BE2C (cell line): Measurements from ENCODE around the gene TBCCD1.

ENCODE experiments used
- DNase-seq: peaks from one replicate; pipeline ENCODE4 v3.0.0-alpha.2; 2020
- H3K27me3 ChIP-seq: fragments of 250-450 bp; sonication (Bioruptor Pico); 2 replicates; pipeline ENCODE4 v1.5.1; 2020; ENCODE audit warnings: mild to moderate bottlenecking
- H3K36me3 ChIP-seq: fragments of 250-450 bp; sonication (Bioruptor Pico); 2 replicates; pipeline ENCODE4 v1.5.1; 2020; ENCODE audit warnings: mild to moderate bottlenecking
- H3K4me1 ChIP-seq: fragments of 250-450 bp; sonication (Bioruptor Pico); 2 replicates; pipeline ENCODE4 v1.5.1; 2020
- H3K4me3 ChIP-seq: 2 replicates; pipeline ENCODE4 v1.5.1; 2011; ENCODE audit warnings: low read depth, low read length
- H3K9me3 ChIP-seq: fragments of 250-450 bp; sonication (Bioruptor Pico); 2 replicates; pipeline ENCODE4 v1.5.1; 2020
- TF ChIP-seq, protein P1 (sequence below): IDR thresholded peaks from 2 replicates; pipeline ENCODE4 v1.5.1; 2012; ENCODE audit warnings: mild to moderate bottlenecking, low read depth, low read length

The TBCCD1 gene

DNA sequence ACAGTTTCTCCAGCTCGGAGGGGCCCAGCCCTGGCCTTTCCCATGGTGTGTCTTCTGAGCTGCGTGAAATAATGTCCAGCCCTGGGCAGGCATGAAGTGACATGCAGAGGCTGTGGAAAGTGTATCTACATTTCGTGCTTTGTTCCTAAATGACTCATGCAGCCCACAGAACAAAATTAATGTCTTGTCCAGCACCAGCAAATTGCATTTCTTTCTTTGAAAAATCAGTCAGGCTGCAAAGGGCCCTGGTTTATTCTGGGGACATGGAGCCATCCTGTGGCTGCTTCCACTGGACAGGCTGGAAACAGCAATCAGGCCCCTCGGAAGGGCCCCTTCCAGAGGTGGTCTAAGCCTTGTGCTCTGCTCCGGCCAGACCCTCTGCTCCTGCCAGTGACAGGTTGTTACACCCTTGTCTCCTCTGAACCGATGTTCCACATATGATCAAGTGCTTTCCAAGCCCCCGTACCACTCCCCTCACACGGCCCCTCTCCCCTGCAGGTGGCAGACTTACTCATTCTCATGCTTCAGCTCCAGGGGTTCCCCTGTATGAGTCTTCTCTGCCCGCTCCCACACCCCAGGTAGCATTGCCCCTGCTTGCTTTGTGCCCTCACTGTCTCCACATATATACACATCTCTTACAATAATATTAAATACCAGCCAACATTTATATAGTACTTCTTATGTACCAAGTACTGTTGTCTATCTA, 56.6 kb downstream of the TBCCD1 start:
- no peak overlapping the region for H3K4me3 ChIP-seq
- H3K36me3 ChIP-seq: no peaks in the 10 kb centered on the region
- DNase-seq: no peak
- TF ChIP-seq, protein P1, sequence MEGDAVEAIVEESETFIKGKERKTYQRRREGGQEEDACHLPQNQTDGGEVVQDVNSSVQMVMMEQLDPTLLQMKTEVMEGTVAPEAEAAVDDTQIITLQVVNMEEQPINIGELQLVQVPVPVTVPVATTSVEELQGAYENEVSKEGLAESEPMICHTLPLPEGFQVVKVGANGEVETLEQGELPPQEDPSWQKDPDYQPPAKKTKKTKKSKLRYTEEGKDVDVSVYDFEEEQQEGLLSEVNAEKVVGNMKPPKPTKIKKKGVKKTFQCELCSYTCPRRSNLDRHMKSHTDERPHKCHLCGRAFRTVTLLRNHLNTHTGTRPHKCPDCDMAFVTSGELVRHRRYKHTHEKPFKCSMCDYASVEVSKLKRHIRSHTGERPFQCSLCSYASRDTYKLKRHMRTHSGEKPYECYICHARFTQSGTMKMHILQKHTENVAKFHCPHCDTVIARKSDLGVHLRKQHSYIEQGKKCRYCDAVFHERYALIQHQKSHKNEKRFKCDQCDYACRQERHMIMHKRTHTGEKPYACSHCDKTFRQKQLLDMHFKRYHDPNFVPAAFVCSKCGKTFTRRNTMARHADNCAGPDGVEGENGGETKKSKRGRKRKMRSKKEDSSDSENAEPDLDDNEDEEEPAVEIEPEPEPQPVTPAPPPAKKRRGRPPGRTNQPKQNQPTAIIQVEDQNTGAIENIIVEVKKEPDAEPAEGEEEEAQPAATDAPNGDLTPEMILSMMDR: peak; percentile 26
- no peaks in the 10 kb centered on the region for H3K9me3 ChIP-seq
- H3K4me1 ChIP-seq: peaks cover 37% of the 10 kb centered on the region
- no peaks in the 10 kb centered on the region for H3K27me3 ChIP-seq

DNA sequence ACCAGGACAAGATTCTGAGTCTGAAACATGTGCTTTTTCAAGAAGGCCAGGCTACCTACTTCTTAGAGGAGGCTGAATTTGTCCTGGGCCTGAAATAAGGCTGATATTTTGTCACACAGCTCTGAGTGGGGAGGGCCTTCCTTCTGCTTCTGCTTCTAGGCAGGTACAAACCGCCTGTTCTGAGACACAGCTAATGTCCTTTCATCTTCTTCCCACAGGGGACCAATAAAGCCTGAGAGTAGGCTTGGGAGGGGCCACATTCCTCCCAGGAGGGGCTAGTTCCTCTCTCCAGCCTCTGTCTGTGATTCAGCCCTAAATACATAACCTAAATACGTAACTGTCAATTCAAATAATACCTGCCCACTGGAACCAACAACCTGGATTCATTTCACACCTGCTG, 57.7 kb downstream of the TBCCD1 start:
- Histone ChIP-seq H3K36me3 (no peaks in the 10 kb centered on the region), H3K4me3 (no peak overlapping the region), H3K27me3 (no peaks in the 10 kb centered on the region), H3K4me1 (peaks cover 37% of the 10 kb centered on the region), H3K9me3 (no peaks in the 10 kb centered on the region)
- DNase-seq: no peak
- TF ChIP-seq, protein P1: no peak

DNA sequence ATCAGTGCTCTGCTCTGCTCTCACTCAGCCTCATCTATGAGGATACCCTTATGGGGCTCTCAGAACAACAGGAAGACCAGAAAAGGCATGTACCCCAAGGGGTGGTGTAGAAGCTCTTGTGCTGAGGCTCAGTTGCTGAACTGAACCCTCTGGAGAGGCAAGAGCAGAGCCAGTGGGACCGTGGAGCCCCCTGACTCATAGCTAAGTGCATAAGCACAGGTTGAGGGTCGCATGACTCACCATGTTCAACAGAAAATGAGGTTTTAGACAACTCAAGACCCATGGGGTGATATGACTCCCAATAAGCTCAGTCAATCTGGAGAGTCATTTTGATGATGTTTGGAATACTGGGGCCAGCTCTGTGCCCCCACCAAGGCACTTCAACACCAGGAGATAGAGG, 60.3 kb downstream of the TBCCD1 start:
- no peak for DNase-seq
- Histone ChIP-seq H3K36me3 (no peaks in the 10 kb centered on the region), H3K9me3 (no peaks in the 10 kb centered on the region), H3K4me1 (peaks cover 13% of the 10 kb centered on the region), H3K27me3 (no peaks in the 10 kb centered on the region), H3K4me3 (no peak overlapping the region)
- TF ChIP-seq, protein P1: no peak

DNA sequence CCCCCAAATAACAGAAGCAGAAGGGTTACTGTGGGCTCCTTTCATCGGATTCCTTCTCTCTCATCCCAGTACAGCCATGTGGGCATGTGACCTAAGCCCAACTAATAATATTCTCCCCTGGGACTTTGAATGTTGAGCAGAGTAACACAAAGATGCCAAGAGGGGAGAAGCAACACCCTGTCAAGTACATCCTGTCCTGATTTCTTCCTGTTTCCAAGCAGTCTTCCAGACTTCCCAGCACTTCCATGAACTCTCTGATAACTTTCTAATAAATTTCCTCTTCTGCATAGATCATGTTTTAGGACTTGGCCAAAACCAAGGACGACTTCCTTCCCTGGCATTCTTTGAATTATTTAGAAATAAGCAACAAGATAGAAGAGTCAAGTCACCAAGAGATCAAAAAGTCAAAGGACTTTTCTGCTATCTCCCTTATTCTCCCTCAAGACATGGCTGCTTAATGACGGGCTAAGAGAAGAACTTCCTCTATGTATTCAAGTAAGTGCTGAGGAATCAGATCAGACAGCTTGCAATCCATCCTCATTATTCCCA, 60.9 kb downstream of the TBCCD1 start:
- no peaks in the 10 kb centered on the region for H3K27me3 ChIP-seq
- DNase-seq: no peak
- H3K36me3 ChIP-seq: no peaks in the 10 kb centered on the region
- no peaks in the 10 kb centered on the region for H3K9me3 ChIP-seq
- peaks cover 7% of the 10 kb centered on the region for H3K4me1 ChIP-seq
- TF ChIP-seq, protein P1: no peak
- H3K4me3 ChIP-seq: no peak overlapping the region

DNA sequence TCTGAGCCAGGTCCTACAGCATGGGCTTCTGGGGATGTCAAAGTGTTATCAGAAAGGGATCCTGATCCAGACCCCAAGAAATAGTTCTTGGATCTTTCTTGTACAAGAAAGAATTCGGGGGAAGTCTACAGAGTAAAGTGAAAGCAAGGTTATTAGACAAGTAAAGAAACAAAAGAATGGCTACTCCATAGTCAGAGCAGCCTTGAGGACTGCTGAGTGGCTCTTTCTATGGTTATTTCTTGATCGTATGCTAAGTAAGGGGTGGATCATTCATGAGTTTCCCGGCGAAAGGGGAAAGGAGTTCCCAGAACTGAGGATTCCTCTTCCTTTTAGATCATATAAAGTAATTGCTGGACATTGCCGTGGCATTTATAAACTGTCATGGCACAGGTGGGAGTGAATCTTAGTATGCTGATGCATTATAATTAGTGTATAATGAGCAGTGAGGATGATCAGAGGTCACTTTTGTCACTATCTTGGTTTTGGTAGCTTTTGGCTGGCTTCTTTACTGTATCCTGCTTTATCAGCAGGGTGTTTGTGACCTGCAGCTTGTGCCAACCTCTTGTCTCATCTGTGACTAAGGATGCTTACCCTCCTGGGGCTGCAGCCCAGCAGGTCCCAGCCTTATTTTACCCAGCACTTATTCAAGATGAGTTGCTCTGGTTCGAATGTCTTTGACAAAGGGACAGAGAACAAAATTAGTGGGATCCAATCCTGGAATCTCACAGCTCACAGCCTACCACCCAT, 64.0 kb downstream of the TBCCD1 start:
- no peak for DNase-seq
- H3K27me3 ChIP-seq: no peaks in the 10 kb centered on the region
- no peak overlapping the region for H3K4me3 ChIP-seq
- H3K9me3 ChIP-seq: 0 out of 2 replicates have a peak, but pooled peaks cover 2% of the 10 kb centered on the region
- no peaks in the 10 kb centered on the region for H3K36me3 ChIP-seq
- H3K4me1 ChIP-seq: no peaks in the 10 kb centered on the region
- TF ChIP-seq, protein P1: no peak
